Endothelial cell of umbilical vein (primary cell): ENCODE results near the gene FKBP14.

ENCODE experiments used
- EZH2 ChIP-seq: IDR thresholded peaks from 2 replicates; pipeline ENCODE4 v1.6.1; 2012; ENCODE audit warnings: borderline replicate concordance, low read depth, mild to moderate bottlenecking, moderate library complexity, low read length, inconsistent platforms; ENCODE audit not compliant: severe bottlenecking
- JUN ChIP-seq: IDR thresholded peaks from 2 replicates; pipeline ENCODE4 v1.6.1; 2011; ENCODE audit warnings: borderline replicate concordance, low read depth; ENCODE audit not compliant: insufficient read length, insufficient read depth
- TF ChIP-seq, protein P1 (sequence below): IDR thresholded peaks from 2 replicates; pipeline ENCODE4 v1.6.1; 2011; ENCODE audit not compliant: insufficient read depth, insufficient read length
- TF ChIP-seq, protein P2 (sequence below), 2 donors: IDR thresholded peaks; 1 replicate in 1 of 2; 2 replicates in 1 of 2; pipeline ENCODE4 v1.5.1; 2011; ENCODE audit warnings: low read length in 2 of 2, mild to moderate bottlenecking in 2 of 2, moderate library complexity in 2 of 2, control low read depth in 1 of 2, inconsistent platforms in 1 of 2, low read depth in 1 of 2; ENCODE audit not compliant: insufficient read depth in 1 of 2; ENCODE audit errors: extremely low read depth in 1 of 2

DNA sequence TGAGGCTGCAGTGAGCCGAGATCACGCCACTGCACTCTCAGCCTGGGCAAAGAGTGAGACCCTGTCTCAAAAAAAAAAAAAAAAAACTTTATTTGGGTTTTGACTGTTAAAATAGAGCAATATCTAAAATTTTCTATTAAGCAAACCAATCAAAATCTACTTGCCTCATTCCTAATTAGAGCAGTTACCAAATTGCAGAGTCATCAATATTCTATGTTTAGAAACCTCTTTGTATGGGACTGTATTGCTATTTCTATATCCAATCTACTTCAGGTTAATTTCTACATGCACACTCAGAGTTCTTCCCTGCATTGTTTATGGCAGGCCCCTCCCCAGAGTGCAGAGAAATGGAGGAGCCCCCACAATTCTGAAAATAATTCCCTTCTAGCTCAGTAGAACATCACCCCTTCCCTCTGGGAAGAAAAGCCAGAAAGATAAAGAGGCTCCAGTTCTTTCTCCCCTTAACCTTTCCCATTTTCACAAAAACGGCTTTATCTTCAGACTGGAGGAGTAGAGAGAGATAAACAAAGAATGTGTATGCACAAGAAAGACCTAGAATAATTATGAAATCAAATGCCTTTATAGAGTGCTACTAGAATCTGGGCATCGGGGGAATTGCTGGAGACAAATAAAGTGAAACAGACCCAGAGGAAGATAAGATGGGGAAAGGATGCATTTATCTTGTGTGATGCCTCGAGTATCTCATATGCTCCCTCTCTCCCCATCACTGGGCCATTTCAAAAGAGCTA lies 54.8 kb downstream of the FKBP14 start:
- TF ChIP-seq, protein P1, sequence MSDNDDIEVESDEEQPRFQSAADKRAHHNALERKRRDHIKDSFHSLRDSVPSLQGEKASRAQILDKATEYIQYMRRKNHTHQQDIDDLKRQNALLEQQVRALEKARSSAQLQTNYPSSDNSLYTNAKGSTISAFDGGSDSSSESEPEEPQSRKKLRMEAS: no peak
- TF ChIP-seq JUN: no peak
- TF ChIP-seq EZH2: no peak
- TF ChIP-seq, protein P2, sequence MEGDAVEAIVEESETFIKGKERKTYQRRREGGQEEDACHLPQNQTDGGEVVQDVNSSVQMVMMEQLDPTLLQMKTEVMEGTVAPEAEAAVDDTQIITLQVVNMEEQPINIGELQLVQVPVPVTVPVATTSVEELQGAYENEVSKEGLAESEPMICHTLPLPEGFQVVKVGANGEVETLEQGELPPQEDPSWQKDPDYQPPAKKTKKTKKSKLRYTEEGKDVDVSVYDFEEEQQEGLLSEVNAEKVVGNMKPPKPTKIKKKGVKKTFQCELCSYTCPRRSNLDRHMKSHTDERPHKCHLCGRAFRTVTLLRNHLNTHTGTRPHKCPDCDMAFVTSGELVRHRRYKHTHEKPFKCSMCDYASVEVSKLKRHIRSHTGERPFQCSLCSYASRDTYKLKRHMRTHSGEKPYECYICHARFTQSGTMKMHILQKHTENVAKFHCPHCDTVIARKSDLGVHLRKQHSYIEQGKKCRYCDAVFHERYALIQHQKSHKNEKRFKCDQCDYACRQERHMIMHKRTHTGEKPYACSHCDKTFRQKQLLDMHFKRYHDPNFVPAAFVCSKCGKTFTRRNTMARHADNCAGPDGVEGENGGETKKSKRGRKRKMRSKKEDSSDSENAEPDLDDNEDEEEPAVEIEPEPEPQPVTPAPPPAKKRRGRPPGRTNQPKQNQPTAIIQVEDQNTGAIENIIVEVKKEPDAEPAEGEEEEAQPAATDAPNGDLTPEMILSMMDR (IDR thresholded peaks at IDR 0.05; ENCODE audit: extremely low read depth in 1 of 2, insufficient read depth in 1 of 2, low read depth in 1 of 2, low read length in 2 of 2): no peak
